ENCODE measurements around the gene CMTR1. TPM values are rescaled to one million over a fixed set of nuclear protein-coding genes. Genes with fewer than 3 reads are reported as not detected.
A peak's percentile ranks its signal among the peaks of the same experiment; 100 is the strongest.

Gene CMTR1
- total RNA-seq, 1 donor from 2014 or later = 53.5 TPM

- no peak overlapping the region for H3K4me3 Mint-ChIP-seq
- H3K9me3 Mint-ChIP-seq = no peaks in the 10 kb centered on the region
- intact Hi-C loops (cut with micrococcal nuclease) = no loop called here
- peaks cover 2% of the 10 kb centered on the region for H3K27me3 Mint-ChIP-seq (ENCODE audit: insufficient read depth)
- peaks cover 6% of the 10 kb centered on the region for H3K36me3 Mint-ChIP-seq (ENCODE audit: low read depth)
- H3K27ac Mint-ChIP-seq = no peak overlapping the region
- no peak for DNase-seq (ENCODE audit: low spot score)
- H3K4me1 Mint-ChIP-seq (ENCODE audit: low read depth) = peaks cover 40% of the 10 kb centered on the region
Measured at GRCh38 chr6:37506479-37506878, 73.5 kb downstream of the CMTR1 start.

DNA sequence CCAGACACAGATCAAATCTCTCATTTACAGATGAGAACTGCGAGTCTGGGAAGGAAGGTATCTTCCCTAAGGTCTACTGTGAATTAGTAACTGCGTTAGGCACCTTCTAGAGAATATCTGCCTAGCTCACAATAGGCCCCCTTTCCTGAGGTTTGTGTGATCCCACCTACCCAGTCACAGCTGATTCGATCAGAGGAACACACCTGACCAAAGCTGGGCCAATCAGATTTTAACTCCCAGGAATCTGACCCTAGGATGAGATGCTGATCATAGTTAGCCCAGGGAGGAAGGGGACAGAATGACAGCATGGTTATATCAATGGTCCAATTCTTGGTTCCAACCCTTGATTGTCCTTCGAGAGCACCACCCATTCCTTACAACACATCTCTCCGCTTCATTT lies 74.1 kb downstream of the CMTR1 start:
- DNase-seq (ENCODE audit: low spot score) = no peak
- intact Hi-C loops (cut with micrococcal nuclease) = no loop called here
- Mint-ChIP-seq H3K27ac (no peak overlapping the region), H3K4me3 (no peak overlapping the region), H3K4me1 (ENCODE audit: low read depth) (peaks cover 35% of the 10 kb centered on the region), H3K27me3 (ENCODE audit: insufficient read depth) (peaks cover 3% of the 10 kb centered on the region), H3K9me3 (no peaks in the 10 kb centered on the region), H3K36me3 (ENCODE audit: low read depth) (peaks cover 3% of the 10 kb centered on the region)

- H3K4me1 Mint-ChIP-seq (ENCODE audit: low read depth) = peaks cover 27% of the 10 kb centered on the region
- DNase-seq (ENCODE audit: low spot score) = no peak
Measured at GRCh38 chr6:37507690-37508421, 74.8 kb downstream of the CMTR1 start.

DNA sequence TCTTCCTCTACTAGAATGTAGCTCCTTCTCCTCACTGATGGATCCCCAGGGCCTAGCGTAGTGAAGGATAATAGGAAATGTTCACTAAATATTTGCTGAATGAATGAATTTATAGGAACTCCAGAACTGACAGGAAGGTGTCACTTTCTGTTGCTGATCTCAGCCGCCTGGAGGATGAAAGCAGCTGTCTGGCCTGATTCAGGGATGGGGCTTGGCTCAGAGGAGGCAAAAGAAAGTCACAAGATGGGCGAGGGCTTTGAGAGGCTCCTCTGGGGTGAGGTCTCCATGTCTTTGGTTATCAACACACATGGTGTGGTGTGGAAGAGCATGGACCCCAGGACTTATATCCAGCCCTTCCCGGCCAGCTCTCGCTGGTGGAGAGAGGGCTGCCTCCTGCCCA lies 78.2 kb downstream of the CMTR1 start:
- intact Hi-C loops (cut with micrococcal nuclease) = no loop called here
- Mint-ChIP-seq H3K27me3 (ENCODE audit: insufficient read depth) (peaks cover 5% of the 10 kb centered on the region), H3K36me3 (ENCODE audit: low read depth) (peaks cover 2% of the 10 kb centered on the region), H3K4me1 (ENCODE audit: low read depth) (peaks cover 37% of the 10 kb centered on the region), H3K4me3 (no peak overlapping the region), H3K9me3 (no peaks in the 10 kb centered on the region), H3K27ac (no peak overlapping the region)
- DNase-seq (ENCODE audit: low spot score) = no peak

More at GRCh38 chr6:37507690-37508421, 74.8 kb downstream of the CMTR1 start:
- peaks cover 3% of the 10 kb centered on the region for H3K27me3 Mint-ChIP-seq (ENCODE audit: insufficient read depth)
- H3K4me3 Mint-ChIP-seq = no peak overlapping the region
- peaks cover 2% of the 10 kb centered on the region for H3K36me3 Mint-ChIP-seq (ENCODE audit: low read depth)
- H3K9me3 Mint-ChIP-seq = no peaks in the 10 kb centered on the region
- no peak overlapping the region for H3K27ac Mint-ChIP-seq
- intact Hi-C loops (cut with micrococcal nuclease) = loop anchor here (1.0 kb wide), 1 partner anchor 8 kb away; no protein-coding TSS in a partner anchor

- H3K27me3 Mint-ChIP-seq (ENCODE audit: insufficient read depth) = peaks cover 5% of the 10 kb centered on the region
- DNase-seq (ENCODE audit: low spot score) = no peak
- no peaks in the 10 kb centered on the region for H3K9me3 Mint-ChIP-seq
- no peak overlapping the region for H3K4me3 Mint-ChIP-seq
- intact Hi-C loops (cut with micrococcal nuclease) = no loop called here
- peaks cover 2% of the 10 kb centered on the region for H3K36me3 Mint-ChIP-seq (ENCODE audit: low read depth)
- H3K27ac Mint-ChIP-seq = no peak overlapping the region
- peaks cover 44% of the 10 kb centered on the region for H3K4me1 Mint-ChIP-seq (ENCODE audit: low read depth)
Measured at GRCh38 chr6:37511910-37512399, 78.9 kb downstream of the CMTR1 start.

DNA sequence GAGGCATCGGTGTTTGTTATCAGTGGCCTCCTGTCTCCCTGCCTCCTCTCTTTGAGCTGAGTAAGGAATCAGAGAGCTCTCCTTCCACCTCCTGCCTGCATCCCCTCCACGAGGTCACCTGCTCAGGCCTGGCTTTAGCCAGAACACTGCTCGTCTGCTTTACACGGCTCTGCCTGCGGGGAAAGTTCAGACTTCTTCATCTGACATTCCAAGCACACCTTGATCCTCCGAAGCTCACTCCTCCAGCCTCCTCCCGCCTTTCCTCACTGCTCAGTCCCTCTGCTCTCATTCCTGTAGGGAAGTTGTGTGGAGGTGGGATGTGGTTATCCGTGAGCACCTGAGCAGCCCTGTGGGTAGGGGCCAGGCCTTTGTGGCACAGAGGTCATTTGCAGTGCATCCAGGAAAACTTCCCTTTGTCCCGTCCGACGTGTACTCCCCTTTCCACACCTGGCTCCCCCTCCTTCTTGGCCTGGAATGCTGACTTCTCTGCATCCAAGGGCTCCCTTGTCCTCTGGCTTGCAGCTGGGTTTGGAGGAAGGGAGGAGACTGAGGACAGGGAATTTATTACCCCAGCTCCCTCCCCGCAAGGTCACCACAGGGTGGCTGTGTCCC lies 79.5 kb downstream of the CMTR1 start:
- H3K27ac Mint-ChIP-seq = no peak overlapping the region

GRCh38 chr6:37513155-37513554 lies 80.1 kb downstream of the CMTR1 start:
- peaks cover 2% of the 10 kb centered on the region for H3K36me3 Mint-ChIP-seq (ENCODE audit: low read depth)
- no peak overlapping the region for H3K4me3 Mint-ChIP-seq
- no peak for DNase-seq (ENCODE audit: low spot score)
- H3K4me1 Mint-ChIP-seq (ENCODE audit: low read depth) = peaks cover 53% of the 10 kb centered on the region
- intact Hi-C loops (cut with micrococcal nuclease) = no loop called here
- H3K27ac Mint-ChIP-seq = no peak overlapping the region
- H3K9me3 Mint-ChIP-seq = no peaks in the 10 kb centered on the region
- peaks cover 5% of the 10 kb centered on the region for H3K27me3 Mint-ChIP-seq (ENCODE audit: insufficient read depth)

More for the DNA sequence above, 79.5 kb downstream of the CMTR1 start:
- Mint-ChIP-seq H3K4me1 (ENCODE audit: low read depth) (peaks cover 50% of the 10 kb centered on the region), H3K36me3 (ENCODE audit: low read depth) (peaks cover 2% of the 10 kb centered on the region), H3K9me3 (no peaks in the 10 kb centered on the region), H3K4me3 (no peak overlapping the region), H3K27me3 (ENCODE audit: insufficient read depth) (peaks cover 5% of the 10 kb centered on the region)
- intact Hi-C loops (cut with micrococcal nuclease) = no loop called here
- no peak for DNase-seq (ENCODE audit: low spot score)

- no peak overlapping the region for H3K4me3 Mint-ChIP-seq
- no peaks in the 10 kb centered on the region for H3K9me3 Mint-ChIP-seq
- intact Hi-C loops (cut with micrococcal nuclease) = no loop called here
- no peak overlapping the region for H3K27ac Mint-ChIP-seq
- DNase-seq (ENCODE audit: low spot score) = no peak
- H3K27me3 Mint-ChIP-seq (ENCODE audit: insufficient read depth) = peaks cover 9% of the 10 kb centered on the region
- no peaks in the 10 kb centered on the region for H3K36me3 Mint-ChIP-seq (ENCODE audit: low read depth)
- H3K4me1 Mint-ChIP-seq (ENCODE audit: low read depth) = peaks cover 53% of the 10 kb centered on the region
Measured at GRCh38 chr6:37513576-37513975, 80.6 kb downstream of the CMTR1 start.

- H3K9me3 Mint-ChIP-seq = no peaks in the 10 kb centered on the region
- intact Hi-C loops (cut with micrococcal nuclease) = loop anchor here (1.0 kb wide), 1 partner anchor 81 kb away; the partner anchor contains the start of gene CMTR1
- peak overlapping the region; percentile 92 for H3K27ac Mint-ChIP-seq
- peak overlapping the region; percentile 67 for H3K4me3 Mint-ChIP-seq
- no peaks in the 10 kb centered on the region for H3K36me3 Mint-ChIP-seq (ENCODE audit: low read depth)
- DNase-seq (ENCODE audit: low spot score) = no peak
- peaks cover 9% of the 10 kb centered on the region for H3K27me3 Mint-ChIP-seq (ENCODE audit: insufficient read depth)
- peaks cover 57% of the 10 kb centered on the region for H3K4me1 Mint-ChIP-seq (ENCODE audit: low read depth)
Measured at GRCh38 chr6:37514321-37514771, 81.3 kb downstream of the CMTR1 start.

- Mint-ChIP-seq H3K9me3 (no peaks in the 10 kb centered on the region), H3K27me3 (ENCODE audit: insufficient read depth) (peaks cover 9% of the 10 kb centered on the region), H3K27ac (peak overlapping the region; percentile 92), H3K4me1 (ENCODE audit: low read depth) (peaks cover 57% of the 10 kb centered on the region), H3K36me3 (ENCODE audit: low read depth) (no peaks in the 10 kb centered on the region), H3K4me3 (peak overlapping the region; percentile 67)
- DNase-seq (ENCODE audit: low spot score) = no peak
- intact Hi-C loops (cut with micrococcal nuclease) = loop anchor here (1.0 kb wide), 1 partner anchor 82 kb away; the partner anchor contains the start of gene CMTR1
Measured at GRCh38 chr6:37514837-37515236, 81.8 kb downstream of the CMTR1 start.

- DNase-seq (ENCODE audit: low spot score) = no peak
- intact Hi-C loops (cut with micrococcal nuclease) = loop anchor here (1.0 to 2.0 kb wide), 4 partner anchors 7 to 603 kb away; no protein-coding TSS in a partner anchor
- H3K4me3 Mint-ChIP-seq = peak overlapping the region; percentile 75
- H3K36me3 Mint-ChIP-seq (ENCODE audit: low read depth) = no peaks in the 10 kb centered on the region
- H3K9me3 Mint-ChIP-seq = no peaks in the 10 kb centered on the region
- H3K27me3 Mint-ChIP-seq (ENCODE audit: insufficient read depth) = peaks cover 9% of the 10 kb centered on the region
- peaks cover 57% of the 10 kb centered on the region for H3K4me1 Mint-ChIP-seq (ENCODE audit: low read depth)
- peak overlapping the region; percentile 92 for H3K27ac Mint-ChIP-seq
Measured at GRCh38 chr6:37515712-37516075, 82.7 kb downstream of the CMTR1 start.

GRCh38 chr6:37516076-37516919 lies 83.3 kb downstream of the CMTR1 start:
- peak overlapping the region; percentile 92 for H3K27ac Mint-ChIP-seq
- H3K27me3 Mint-ChIP-seq (ENCODE audit: insufficient read depth) = peaks cover 9% of the 10 kb centered on the region
- intact Hi-C loops (cut with micrococcal nuclease) = loop anchor here (1.0 to 2.0 kb wide), 4 partner anchors 8 to 603 kb away; no protein-coding TSS in a partner anchor

More at GRCh38 chr6:37516076-37516919, 83.3 kb downstream of the CMTR1 start:
- Mint-ChIP-seq H3K4me3 (peak overlapping the region; percentile 75), H3K4me1 (ENCODE audit: low read depth) (peaks cover 57% of the 10 kb centered on the region), H3K36me3 (ENCODE audit: low read depth) (no peaks in the 10 kb centered on the region), H3K9me3 (no peaks in the 10 kb centered on the region)
- DNase-seq (ENCODE audit: low spot score) = peak; percentile 81

Measured in activated T-helper 1 cell treated with anti-CD3 and anti-CD28 coated beads, Interleukin-12 subunit alpha, Interleukin-12 subunit beta, Interleukin-2, Interleukin-4 antibody, amounts not matched to agents 30 ng/mL and 10 ng/mL and 1 ng/mL, durations not matched to agents 14 hours and 24 hours and 36 hours (primary cell).